Measurements from ENCODE around the gene PRRT4.
A peak's percentile ranks its signal among the peaks of the same experiment; 100 is the strongest.

- TF ChIP-seq CTCF (IDR thresholded peaks at IDR 0.05; ENCODE audit: low read depth, low read length) (no peak), POLR2A (IDR thresholded peaks at IDR 0.05; ENCODE audit: extremely low read depth, insufficient read length) (no peak), MYC (IDR thresholded peaks at IDR 0.05; ENCODE audit: low read depth, low read length) (no peak)
- TF ChIP-seq, protein P1, sequence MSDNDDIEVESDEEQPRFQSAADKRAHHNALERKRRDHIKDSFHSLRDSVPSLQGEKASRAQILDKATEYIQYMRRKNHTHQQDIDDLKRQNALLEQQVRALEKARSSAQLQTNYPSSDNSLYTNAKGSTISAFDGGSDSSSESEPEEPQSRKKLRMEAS (IDR thresholded peaks at IDR 0.05; ENCODE audit: low read depth, low read length) = 0 out of 2 replicates have a peak, but pooled peaks have one; percentile 12
Observed at GRCh38 chr7:128384726-128385125, 23.2 kb upstream of the PRRT4 start.
